HG03139 (cell line): ENCODE results near the gene KLHDC3.
"Not testable (repeated sequence)": the region's sequence is repeated elsewhere in the genome, so short reads cannot be mapped to it uniquely, and the experiment has no call there.

Source experiments
- ATAC-seq: cut with Tn5 transposase; IDR thresholded peaks from one replicate; pipeline ENCODE4 v1.9.1; 2021; ENCODE audit not compliant: unreplicated experiment

Gene KLHDC3

DNA sequence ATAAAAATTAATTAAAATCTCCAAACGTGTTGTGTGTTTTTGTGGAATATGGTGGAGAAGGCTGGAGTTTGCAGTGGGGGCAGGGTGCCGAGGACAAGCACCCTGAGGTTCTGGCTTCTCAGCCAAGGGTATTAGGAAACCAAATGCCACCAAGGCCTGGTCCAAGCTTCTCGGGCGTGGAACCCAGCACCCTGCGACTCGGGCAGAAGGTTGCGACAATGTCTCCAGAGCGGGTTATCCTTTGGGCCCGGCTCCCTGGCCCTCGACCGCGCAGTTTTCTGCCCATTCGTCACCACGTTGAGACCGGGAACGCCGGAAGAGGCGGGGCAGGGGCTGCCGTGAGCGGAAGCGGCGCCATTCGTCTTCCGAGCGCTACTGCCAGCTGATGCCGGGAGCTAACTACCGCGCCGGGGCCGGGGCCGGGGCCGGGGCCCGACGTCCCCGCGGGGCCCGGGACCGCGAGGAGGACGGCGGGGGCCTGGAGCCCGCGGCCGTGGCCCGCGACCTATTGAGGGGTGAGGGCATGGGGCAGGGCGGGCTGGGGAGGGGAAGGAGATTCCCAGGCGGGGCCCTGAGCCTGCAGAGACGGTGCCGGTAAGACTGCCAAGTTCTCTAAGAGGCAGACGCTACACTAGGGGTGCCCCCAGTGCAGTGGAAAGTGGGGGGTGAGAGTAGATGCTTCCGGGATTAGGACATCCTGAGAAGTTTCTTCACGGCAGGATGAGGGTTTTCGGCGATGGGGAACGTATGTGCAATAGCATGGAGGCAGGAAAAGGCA, 7.4 kb downstream of the KLHDC3 start, which contains the start of gene RRP36:
Gene RRP36, plus strand, starts transcription at position 354 of the 778 bp plus-strand sequence. Its CDS starts 32 bp downstream, at position 386.
- ATAC-seq: peak; percentile 69

DNA sequence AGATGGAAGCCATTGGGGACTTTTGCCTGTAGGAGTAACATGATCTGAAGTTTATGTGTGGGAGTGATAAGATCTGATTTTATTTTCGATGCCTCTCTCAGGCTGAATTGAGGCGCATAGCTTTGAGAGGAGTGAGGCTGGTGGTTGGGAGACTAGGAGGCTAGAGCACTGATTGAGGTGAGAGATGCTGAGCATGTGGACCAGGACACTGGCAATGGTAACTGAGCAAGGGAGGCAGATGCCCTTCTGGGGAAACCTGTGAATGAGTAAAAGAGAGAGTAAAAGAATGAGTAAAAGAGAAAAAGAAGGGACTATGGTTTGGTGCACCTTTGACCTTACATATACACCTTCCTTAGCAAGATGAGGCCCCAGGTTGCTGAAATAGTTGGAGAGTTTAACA, 10.4 kb downstream of the KLHDC3 start:
- no peak for ATAC-seq

DNA sequence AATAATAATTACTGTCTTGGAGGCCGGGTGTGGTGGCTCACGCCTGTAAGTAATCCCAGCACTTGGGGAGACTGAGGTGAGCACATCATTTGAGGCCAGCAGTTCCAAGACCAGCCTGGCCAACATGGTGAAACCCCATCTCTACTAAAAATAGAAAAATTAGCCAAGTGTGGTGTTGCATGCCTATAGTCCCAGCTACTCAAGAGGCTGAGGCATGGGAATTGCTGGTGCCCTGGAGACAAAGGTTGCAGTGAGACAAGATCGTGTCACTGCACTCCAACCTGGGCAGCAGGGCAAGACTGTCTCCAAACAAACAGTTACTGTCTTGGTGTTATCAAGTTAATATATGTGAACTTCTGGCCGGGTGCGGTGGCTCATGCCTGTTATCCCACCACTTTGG, 12.3 kb downstream of the KLHDC3 start:
- ATAC-seq: no peak

DNA sequence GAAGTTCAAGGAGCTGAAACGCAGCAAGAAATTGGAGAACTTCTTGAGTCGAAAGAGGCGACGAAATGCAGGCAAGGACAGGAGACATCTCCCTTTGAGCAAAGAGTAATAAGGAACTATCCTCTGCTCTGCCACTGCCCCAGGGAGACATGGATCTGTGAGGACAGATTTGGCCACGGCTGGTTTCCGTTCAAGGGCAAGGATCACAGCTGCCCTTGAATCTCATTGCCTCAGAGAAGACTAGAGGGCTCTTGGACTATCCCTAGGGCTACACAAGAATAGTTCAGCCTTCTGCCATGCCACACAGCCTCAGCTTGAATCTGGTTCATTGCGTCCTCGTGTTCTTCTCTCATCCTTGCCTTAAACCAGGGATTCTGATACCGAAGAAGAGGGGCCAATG, 15.1 kb downstream of the KLHDC3 start:
- no peak for ATAC-seq

DNA sequence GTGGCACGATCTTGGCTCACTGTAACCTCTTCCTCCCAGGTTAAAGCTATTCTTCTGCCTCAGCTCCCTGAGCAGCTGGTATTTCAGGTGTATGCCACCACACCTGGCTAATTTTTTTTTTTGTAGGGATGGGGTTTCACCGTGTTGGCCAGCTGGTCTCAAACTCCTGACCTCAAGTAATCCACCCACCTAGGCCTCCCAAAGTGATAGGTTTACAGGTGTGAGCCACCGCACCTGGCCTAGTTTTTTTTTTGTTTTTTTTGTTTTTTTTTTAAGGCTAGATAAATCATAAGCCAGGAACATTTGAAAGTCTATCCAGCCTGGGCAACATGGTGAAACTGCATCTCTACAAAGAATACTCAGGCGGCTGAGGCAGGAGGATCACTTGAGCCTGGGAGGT, 18.3 kb downstream of the KLHDC3 start:
- ATAC-seq: no peak

DNA sequence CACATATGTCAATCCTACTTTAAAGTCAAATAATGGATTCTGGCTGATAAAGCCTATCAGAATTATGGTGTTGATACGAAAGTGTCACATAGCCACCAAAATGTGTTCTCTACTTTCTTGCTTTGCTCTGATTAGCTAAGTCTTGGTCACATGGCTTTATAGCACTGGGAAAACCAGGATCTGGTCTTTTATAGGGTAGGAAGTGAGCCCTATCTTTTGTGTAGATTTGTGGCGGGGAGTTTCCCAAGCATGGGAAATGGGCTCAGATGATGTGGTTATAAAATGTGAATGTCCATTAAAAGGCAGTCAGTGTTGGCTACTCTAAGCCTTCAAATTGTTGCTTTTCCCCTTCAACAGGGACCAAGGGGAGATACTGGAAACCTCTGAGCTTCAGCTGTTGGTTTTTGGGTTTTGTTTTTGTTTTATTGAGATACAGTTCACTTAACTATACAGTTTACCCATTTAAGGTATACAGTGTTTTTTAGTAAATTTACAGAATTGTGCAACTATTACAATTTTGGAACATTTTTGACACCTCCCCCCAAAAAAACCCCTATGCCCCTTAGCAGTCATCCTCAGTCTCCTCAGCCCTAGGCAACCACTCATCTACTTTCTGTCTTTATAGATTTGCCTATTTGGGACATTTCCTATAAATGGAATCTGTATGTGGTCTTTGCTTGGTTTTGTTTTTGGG, 19.6 kb downstream of the KLHDC3 start:
- ATAC-seq: no peak

DNA sequence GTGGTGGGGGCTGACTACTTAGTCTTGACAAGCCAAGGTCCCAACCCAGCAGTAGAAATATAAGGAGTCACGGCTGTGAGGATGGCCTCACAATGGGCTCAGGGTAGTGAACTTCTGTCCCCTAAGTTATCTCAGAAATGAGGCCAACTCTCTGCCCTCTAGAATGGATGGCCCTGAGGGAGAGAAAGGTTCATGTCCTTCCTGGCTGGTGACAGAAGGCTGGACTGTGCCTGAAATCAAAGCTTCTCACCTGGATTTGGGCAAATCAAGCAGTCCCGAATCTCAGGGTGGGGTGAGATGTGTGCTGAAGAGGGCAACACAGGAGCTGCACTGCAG, 20.1 kb downstream of the KLHDC3 start:
- ATAC-seq: no peak

DNA sequence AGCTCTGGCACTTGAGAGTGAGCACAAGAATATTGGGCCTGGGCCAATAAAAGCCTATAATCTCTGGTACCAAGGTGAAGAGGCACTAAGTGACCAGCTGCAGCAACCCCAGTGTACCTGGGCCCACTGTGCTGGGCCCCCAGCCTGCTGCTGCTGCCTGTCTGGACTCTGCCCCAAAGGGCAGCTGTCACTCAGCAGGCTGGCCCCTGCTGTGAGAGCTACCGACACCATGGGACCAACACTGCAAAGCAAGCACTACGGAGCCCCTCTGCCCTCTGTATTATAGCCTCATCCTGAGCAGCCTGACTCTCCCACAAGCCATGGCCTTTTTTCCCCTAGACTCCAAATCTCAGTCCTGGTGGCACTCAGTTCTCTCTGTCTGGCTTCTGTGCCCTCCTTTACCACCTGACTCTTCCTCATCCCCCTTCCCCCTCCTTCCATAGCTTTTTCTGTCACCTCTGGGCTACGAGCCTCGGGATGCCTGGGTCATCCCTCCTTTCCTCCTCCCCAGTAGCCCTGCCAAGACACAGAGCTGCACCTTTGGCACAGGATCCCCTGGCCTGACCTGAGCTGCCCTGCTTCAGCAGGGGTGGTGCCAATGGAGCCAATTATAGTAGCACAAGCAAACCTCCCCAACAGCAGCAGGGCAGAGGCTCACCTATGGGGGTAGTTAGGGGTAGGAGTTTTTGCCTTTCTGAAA, 21.6 kb downstream of the KLHDC3 start:
- no peak for ATAC-seq

DNA sequence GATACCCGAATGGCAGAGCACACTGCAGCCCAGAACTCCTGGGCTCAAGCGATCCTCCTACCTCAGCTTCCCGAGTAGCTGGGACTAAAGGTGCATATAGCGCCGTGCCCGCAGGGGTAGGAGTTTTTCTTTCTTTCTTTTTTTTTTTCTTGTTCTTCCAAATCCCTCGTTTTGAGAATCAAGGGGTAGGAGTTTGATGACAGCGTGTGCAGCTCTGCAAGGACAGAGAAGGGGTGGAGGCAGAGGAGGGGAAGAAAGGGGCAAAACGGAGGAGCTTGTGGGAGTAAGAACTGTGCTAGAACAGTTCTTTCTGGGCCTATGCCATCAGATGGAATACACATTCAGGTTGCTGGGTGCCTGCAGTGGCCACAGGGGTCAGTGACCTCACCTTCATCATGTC, 22.7 kb downstream of the KLHDC3 start:
- ATAC-seq: no peak

DNA sequence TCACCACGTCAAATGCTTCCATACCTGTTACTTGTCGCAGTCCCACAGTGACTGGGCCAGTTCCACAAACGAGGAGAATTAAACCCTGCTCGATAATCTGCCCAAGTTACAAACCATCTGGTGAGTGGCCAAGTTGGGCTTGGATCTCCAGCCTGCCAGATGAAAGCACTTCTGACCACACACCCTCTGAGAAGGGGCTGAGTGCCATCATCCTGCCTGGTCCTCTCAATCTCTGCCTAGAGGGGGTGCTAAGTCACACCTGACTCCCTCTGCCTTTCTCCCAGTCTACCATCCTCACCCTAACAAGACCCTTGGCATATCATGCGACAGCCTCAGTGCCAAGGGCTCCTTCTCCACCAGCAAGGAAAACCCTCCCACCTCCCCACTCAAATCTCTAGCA, 23.1 kb downstream of the KLHDC3 start:
- ATAC-seq: no peak

DNA sequence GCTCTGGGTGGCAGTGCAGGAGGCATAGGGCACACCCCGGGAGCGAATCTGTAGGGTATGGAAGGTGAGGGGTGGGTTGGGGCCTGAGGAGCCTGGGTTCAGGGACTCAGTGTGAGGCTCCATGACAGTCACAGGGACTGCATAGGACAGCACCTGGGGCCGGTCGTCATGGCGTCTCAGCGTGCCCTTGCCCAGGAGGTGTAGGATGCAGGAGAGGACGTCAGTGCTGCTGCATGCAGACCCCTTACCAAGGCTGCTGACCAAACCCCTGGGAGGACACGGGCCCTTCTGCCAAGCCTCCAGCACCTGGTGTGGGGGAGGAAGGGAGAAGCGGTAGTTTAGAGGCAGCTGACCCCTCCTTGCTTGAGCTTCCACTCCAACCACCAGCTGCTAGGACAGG, 23.7 kb downstream of the KLHDC3 start:
- no peak for ATAC-seq

DNA sequence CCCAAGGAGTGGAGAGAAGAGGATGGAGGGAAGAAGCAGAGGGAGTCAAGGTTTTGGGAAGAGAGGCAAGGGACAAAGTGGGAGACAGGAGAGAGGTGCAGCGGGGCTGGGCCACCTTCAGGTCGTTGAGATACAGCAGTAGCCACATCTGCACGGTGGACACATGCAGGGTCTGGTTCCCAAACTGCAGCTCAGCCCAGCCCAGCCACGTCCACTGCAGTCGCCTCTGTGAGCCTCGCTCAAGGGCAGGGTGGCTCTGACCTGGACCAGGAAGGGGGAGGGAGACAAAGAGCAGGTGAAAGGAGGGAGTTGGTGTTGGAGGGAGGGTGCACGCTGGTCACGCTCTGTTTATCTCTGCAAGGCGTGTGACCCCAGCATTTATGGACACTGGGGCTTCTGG, 24.7 kb downstream of the KLHDC3 start:
- no peak for ATAC-seq

DNA sequence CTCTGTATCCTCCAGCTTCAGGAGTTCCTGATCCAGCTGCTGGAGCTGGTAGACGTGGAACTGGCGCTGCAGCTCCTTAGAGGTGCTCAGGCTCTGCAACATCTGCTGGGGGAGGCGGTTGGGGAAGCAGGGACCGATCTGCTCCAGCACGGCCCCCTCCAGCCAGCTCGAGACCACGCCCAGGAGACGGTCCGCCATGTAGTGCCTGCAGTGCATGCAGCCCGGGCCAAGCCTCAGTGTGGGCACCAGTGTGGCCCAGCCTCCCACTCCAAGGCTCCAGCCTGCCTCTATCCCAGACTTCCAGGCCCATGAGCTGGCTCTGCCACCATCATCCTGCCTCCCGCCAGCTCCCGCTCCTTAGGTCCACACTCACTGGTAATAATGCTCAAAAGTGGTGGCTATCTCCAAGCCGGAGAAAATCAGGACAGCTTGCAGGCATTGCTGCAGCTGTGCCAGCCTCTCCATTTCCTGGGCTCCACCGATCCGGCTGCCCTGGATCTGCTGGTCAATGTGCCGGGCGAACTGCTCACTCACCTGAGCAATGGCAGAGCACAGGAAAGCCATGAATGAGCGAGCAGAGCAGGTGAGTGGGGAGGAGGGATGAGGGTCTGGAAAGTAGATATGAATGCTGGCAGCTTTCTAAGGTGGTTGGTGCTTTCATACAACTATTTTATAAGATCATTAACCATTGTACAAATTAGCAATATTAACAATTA, 26.7 kb downstream of the KLHDC3 start:
- no peak for ATAC-seq

DNA sequence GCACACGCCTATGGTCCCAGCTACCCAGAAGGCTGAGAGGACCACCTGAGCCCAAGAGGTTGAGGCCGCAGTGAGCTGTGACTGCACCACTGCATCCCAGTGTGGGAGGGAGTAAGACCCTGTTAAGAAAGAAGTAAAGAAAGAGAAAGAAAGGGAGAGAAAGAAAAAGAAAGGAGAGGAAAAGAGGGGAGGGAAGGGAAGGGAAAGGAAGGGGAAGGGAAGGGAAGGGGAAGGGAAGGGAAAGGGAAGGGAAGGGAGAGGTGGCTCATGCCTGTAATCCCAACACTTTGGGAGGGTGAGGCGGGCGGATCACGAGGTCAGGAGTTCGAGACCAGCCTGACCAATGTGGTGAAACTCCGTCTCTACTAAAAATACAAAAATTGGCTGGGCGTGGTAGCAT, 27.4 kb downstream of the KLHDC3 start:
- not testable (repeated sequence) for ATAC-seq

DNA sequence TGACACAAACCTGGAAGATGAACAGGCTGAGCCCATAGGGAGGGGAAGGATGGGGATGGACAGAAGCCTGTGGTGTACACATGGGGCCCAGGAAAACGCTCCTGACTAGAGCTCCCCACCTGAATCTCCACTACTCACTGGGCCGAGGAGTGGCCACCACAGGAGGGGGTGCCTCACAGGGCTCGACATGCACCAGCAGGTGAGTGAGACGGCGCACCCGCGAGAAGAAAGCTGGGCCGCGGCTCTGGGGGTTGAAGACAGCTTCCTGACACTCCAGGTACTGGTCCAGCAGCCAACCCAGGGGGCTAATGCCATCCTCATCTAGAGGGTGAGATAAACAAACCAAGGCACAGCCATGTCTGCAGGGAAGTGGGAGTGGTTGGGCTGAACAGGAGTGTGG, 29.3 kb downstream of the KLHDC3 start:
- ATAC-seq: no peak

DNA sequence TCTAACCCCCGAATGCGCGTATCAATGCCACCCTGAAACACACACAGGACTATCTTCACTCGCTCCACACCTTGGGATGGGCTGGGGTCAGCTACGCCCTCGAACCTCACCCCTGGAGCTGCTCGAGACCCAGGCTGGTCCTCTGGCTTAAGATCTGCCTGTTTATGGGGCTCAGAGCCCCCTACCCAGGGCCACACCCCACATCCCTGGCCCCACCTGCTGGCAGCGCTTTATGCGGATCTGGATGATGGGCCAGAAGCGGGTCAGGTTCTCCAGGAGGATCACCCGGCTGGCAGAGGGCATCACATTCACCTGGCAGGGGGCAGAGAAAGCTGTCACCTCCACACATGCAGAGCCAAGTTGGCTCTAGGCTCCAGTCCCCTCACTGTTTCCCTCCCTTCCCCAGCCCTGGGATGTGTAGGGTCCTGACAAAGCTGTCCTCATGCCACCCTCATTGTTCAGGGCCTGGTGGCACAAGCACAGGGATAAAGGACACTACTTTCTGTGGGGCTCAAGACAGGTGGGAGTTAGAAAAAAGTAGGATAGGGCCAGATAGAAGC, 31.4 kb downstream of the KLHDC3 start:
- no peak for ATAC-seq

DNA sequence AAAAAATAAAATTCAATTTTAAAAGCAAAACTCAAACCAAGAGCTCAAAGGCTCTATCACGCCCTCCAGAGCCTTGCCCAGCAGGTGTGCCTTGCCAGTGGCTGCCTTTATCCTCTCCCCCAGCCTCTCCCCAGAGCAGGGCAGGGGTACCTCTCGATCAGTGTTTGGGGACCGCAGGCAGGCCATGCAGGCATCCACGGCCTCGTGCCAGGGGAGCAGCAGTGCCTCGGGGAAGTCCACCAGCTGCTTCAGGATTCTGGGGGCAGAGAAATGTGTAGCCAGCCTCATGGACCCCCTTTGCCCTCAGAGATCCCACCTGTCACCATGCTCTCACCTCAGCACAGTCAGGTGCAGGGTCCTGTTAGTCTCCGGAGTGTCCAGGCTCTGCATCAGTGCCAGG, 33.9 kb downstream of the KLHDC3 start:
- ATAC-seq: no peak

DNA sequence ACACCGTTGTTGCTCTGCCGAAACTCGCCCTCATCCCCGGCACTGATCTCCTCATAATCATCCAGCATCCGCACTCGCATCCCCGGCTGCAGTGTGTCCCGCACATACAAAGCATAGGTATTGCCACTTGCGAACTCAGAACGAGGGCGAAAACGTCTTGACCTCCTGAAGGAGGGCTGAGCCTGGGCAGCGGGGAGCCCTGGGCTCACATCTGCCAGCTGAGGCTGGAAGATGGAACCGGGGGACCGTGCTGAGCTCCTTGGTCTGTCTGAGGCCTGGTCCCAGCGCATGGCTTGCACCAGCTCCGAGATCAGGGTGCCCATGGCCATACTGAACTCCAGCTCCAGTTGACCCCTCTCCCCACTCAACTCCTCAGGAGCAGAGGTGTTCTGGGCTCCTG, 36.9 kb downstream of the KLHDC3 start:
- no peak for ATAC-seq

DNA sequence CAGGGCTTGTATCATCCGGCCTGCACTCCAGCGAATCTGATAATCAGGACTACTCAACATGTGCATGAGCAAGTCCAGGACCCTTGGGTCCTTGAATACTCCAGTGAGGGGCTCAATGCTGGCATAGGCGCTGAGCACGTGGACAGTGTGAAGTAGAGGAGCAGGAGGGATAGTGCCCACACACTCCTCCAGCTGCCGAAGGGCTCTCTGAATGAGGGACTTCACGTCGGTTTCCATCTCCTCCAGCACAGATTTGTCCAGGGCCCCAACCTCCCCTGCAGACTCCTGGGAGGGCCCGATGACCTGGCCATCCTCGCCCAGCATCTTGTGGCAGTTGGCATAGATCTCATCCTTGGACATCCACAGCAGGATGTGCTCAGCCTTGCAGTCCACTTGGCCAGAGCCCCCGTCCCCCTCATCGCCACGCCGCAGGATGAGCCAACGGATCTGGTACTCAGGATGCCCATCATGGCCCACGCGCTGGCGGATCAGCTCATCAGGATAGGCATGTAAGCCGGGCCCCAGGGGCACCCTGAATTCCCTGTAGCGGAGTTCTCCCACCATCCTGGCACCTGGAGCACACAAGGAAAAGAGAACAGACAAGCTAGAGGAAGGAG, 38.3 kb downstream of the KLHDC3 start:
- no peak for ATAC-seq

DNA sequence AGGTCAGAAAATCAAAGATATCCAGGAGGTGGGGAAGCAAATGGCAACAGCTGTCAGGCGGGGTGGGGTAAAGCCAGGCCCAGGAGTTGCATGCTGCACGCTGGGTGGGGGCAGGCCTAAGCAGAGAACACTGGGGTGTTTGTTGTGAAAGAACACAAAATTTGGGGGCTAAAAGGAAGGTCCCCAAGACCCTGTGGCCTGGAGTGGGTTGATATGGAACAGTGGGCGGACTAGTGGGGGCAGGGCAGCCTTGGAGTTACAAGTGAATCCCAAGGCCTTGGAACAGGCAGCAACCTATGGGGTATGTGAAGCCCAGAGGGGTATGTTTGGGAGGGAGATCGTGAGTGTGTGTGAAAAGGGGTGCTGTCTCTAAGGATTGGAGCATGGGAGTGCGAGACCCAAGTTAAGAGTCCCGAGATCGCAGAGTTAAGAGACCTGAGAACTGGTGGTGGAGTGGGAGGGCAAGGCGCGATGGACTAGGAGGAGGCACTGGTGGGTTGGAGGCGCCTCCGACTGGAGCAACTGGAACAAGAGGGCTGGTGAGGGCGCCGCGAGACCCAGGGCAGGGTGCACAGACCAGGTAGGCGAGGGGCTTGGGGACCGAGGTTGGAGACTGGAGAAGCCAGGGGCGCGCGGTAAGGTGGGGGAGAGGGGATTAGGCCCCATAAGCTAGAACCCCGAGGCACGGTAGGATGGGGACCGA, 38.9 kb downstream of the KLHDC3 start:
- ATAC-seq: no peak
